Measurements from ENCODE around the gene UBASH3B. TPM values are rescaled to one million over a fixed set of nuclear protein-coding genes. Genes with fewer than 3 reads are reported as not detected.

The UBASH3B gene
- total RNA-seq, 1 donor from 2014 or later: 6.7 TPM

GRCh38 chr11:122850076-122850631 is 194.6 kb downstream of the UBASH3B start:
- no peaks in the 10 kb centered on the region for H3K9me3 Mint-ChIP-seq (ENCODE audit: unreplicated experiment)
- DNase-seq: no peak
- H3K27me3 Mint-ChIP-seq (ENCODE audit: unreplicated experiment): no peaks in the 10 kb centered on the region
- H3K36me3 Mint-ChIP-seq (ENCODE audit: unreplicated experiment): no peaks in the 10 kb centered on the region
- no peak for TF ChIP-seq CTCF (IDR thresholded peaks at IDR 0.05; ENCODE audit: partially characterized antibody, unreplicated experiment)
- H3K4me1 Mint-ChIP-seq (ENCODE audit: low read depth, unreplicated experiment): no peaks in the 10 kb centered on the region
- H3K27ac Mint-ChIP-seq (ENCODE audit: unreplicated experiment): no peak overlapping the region
- no peak overlapping the region for H3K4me3 Mint-ChIP-seq (ENCODE audit: unreplicated experiment)

GRCh38 chr11:122851366-122851966 is 195.9 kb downstream of the UBASH3B start:
- no peak for TF ChIP-seq CTCF (IDR thresholded peaks at IDR 0.05; ENCODE audit: partially characterized antibody, unreplicated experiment)
- Mint-ChIP-seq H3K27me3 (ENCODE audit: unreplicated experiment) (no peaks in the 10 kb centered on the region), H3K36me3 (ENCODE audit: unreplicated experiment) (no peaks in the 10 kb centered on the region), H3K4me3 (ENCODE audit: unreplicated experiment) (no peak overlapping the region), H3K9me3 (ENCODE audit: unreplicated experiment) (no peaks in the 10 kb centered on the region), H3K4me1 (ENCODE audit: low read depth, unreplicated experiment) (no peaks in the 10 kb centered on the region), H3K27ac (ENCODE audit: unreplicated experiment) (no peak overlapping the region)
- no peak for DNase-seq

GRCh38 chr11:122852074-122852795 is 196.7 kb downstream of the UBASH3B start:
- Mint-ChIP-seq H3K9me3 (ENCODE audit: unreplicated experiment) (no peaks in the 10 kb centered on the region), H3K27ac (ENCODE audit: unreplicated experiment) (no peak overlapping the region), H3K4me1 (ENCODE audit: low read depth, unreplicated experiment) (no peaks in the 10 kb centered on the region), H3K36me3 (ENCODE audit: unreplicated experiment) (no peaks in the 10 kb centered on the region), H3K27me3 (ENCODE audit: unreplicated experiment) (no peaks in the 10 kb centered on the region), H3K4me3 (ENCODE audit: unreplicated experiment) (no peak overlapping the region)
- TF ChIP-seq CTCF (IDR thresholded peaks at IDR 0.05; ENCODE audit: partially characterized antibody, unreplicated experiment): no peak
- no peak for DNase-seq

- Mint-ChIP-seq H3K4me3 (ENCODE audit: unreplicated experiment) (peak overlapping the region; percentile 31), H3K36me3 (ENCODE audit: unreplicated experiment) (no peaks in the 10 kb centered on the region), H3K27ac (ENCODE audit: unreplicated experiment) (no peak overlapping the region), H3K4me1 (ENCODE audit: low read depth, unreplicated experiment) (no peaks in the 10 kb centered on the region), H3K9me3 (ENCODE audit: unreplicated experiment) (no peaks in the 10 kb centered on the region), H3K27me3 (ENCODE audit: unreplicated experiment) (no peaks in the 10 kb centered on the region)
- DNase-seq: no peak
- TF ChIP-seq CTCF (IDR thresholded peaks at IDR 0.05; ENCODE audit: partially characterized antibody, unreplicated experiment): no peak
Observed at GRCh38 chr11:122852796-122853160, 197.3 kb downstream of the UBASH3B start.

GRCh38 chr11:122853261-122853660 is 197.7 kb downstream of the UBASH3B start:
- no peak for TF ChIP-seq CTCF (IDR thresholded peaks at IDR 0.05; ENCODE audit: partially characterized antibody, unreplicated experiment)
- no peak for DNase-seq

More at GRCh38 chr11:122853261-122853660, 197.7 kb downstream of the UBASH3B start:
- Mint-ChIP-seq H3K4me3 (ENCODE audit: unreplicated experiment) (no peak overlapping the region), H3K27me3 (ENCODE audit: unreplicated experiment) (no peaks in the 10 kb centered on the region), H3K9me3 (ENCODE audit: unreplicated experiment) (no peaks in the 10 kb centered on the region), H3K27ac (ENCODE audit: unreplicated experiment) (no peak overlapping the region), H3K36me3 (ENCODE audit: unreplicated experiment) (no peaks in the 10 kb centered on the region), H3K4me1 (ENCODE audit: low read depth, unreplicated experiment) (no peaks in the 10 kb centered on the region)

All from glutamatergic neuron (in vitro differentiated cells).